Activated T-cell treated with anti-CD3 and anti-CD28 coated beads for 1 hour (primary cell): ENCODE data around the gene DENND6B.

ENCODE experiments used
- DNase-seq: peaks from one replicate; pipeline ENCODE4 v3.0.0-alpha.2; 2020; ENCODE audit warnings: low read depth

The DENND6B gene

DNA sequence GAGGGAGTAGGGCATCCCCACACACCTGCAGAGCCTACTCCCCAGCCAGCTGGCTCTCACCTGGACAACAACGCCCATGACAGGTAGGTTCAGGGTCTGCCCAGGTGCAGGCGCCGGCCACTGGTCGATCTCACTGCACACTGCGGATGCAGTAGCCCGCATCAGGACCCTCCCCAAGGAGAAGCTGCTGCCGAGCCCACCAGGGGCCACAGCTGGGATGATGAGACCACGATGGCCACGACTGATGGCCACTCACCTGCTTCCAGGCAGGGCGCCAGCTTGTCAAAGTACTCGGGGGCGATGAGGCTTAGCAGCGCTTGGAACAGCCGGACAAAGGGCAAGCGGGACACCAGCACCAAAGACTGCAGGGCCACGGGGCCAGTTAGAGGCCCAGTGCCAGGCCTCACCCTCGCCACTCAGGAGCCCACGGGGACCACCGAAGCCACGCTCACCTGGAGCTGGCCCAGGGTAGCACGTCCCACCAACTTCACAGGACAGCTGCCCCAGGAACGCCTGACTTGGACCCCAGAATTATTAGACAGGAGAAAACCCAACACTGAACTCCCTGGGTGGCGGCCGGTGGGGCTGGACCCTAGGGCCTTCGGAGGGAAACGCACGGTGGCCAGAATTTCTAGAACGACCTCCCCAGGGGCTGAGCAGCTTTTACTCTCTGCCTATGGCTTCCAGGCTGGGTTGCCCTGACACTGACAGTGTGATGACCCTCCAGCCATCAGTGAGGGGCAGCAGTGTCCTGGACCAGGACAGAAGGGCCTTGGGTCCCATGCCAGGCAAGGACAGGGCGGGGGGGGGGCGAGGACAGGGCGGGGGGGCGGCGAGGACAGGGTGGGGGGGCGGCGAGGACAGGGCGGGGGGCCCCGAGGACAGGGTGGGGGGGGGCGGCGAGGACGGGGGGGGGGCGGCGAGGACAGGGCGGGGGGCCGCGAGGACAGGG lies 10.4 kb downstream of the DENND6B start:
- no peak for DNase-seq

DNA sequence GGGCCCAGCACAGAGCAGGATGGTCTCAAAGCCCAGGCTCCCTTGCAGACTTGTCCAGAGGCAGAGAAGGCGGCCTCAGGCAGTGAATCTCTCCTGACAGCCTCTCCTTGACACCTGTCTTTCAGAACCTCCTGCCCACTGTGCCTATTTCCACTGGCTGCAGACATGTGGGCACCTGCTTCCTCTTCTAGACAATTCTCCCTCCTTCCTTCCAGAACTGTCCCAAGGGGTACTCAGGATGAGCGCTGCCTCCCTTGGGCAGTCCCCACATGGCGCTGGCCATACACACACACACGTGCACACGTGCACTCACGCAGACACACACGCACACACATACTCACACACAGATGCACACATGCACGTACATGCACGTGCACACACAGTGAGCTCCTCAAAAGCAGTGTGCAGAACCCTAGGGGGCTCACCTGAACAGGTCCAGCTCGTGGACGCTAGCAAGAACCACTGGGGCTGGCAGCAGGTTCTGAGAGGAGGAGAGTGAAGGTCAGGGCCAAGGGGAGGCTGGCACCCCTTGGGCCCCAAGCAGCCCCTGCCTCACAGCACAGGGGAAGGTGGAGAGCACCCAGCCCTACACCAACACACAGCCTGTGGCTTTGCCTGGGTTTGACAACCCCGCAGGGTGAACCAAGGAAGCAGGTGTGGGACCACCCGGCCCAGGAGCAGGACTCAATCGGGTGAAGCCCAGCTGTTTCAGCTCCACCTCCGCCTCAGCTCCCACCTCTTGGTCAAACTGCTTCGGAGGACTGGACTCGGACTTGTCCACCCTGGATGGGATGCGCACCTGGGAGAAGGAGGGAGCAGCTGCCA lies 11.3 kb downstream of the DENND6B start:
- no peak for DNase-seq

DNA sequence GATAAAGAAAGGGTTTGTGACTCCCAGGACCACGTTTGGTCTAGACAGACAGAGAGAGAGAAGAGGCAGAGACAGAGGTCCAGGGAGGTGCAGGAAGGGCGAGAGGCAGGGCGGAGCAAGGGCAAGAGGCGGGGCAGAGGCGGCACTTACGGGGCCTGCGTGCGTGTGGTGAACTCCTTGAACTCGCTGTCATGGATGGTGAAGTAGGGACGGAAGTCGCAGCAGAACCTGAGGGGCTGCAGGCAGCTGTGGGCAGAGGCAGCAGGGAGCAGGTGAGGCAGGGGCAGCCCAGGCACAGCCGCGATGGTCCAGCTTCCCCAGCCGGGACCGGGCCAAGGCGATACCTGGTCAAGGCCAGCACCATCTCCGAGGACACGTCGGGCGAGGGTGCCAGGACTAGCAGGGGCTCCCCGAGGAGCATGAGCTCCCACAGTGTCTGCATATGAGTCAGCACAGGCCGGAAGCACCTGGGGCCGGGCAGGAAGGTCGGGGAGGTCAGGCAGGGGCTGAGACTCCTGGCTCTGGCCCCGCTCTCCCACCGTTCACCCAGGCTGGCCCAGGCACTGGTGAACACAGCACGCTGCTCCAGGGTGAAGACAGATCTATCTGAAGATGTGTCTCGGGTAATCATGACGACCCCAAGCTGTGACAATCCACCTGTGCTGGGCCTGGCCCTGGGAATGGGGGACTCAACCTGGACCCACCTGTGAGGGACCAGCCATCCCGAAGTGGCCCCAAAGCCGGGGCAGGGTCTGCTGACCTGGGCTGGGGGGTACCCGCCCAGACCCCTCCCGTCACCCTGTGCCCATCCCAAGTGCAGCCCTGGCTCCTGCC lies 12.1 kb downstream of the DENND6B start:
- peak; percentile 64 for DNase-seq

DNA sequence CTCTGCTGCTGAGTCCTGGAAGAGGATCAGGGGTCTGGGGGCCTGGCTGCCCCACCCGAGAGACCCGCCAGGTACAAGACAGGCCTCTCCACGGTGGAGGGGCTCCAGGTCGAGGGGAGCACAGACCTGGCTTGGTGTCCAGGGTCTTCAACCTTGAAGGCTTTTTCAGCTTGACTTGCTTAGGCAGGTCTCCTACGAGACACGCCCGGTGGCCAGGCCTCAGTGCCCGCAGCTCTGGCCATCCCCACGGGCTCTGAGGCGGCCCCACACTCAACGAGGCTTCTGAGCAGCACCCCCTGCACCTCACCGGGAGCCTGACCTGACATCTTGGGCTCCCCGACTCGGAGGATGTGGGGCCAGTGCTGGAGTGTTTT lies 12.7 kb downstream of the DENND6B start:
- no peak for DNase-seq

- no peak for DNase-seq
Measured at GRCh38 chr22:50313600-50313999, 13.2 kb downstream of the DENND6B start.

DNA sequence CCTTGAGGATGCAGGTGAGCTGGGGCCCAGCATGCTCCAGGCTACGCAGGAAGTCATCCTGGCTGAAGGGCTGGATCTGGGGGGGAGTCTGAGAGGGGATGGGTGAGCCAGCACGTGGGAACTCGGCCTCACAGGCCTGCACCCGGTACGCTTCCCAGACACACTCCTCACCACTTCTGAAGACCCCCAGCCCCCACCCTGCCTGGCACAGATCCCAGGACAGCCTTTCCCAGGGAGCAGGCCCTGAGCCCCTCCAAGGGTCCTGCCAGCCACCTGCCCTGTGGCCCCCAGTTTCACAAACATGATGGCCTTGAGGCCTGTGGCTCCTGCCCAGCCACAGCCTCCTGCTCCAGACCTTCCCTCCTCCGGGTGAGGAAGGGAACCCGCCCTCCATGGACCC lies 13.8 kb downstream of the DENND6B start:
- no peak for DNase-seq

GRCh38 chr22:50312371-50312770 lies 14.4 kb downstream of the DENND6B start:
- no peak for DNase-seq

- no peak for DNase-seq
Measured at GRCh38 chr22:50311606-50312351, 15.0 kb downstream of the DENND6B start.

- DNase-seq, result no peak
Measured at GRCh38 chr22:50310949-50311444, 15.8 kb downstream of the DENND6B start.

DNA sequence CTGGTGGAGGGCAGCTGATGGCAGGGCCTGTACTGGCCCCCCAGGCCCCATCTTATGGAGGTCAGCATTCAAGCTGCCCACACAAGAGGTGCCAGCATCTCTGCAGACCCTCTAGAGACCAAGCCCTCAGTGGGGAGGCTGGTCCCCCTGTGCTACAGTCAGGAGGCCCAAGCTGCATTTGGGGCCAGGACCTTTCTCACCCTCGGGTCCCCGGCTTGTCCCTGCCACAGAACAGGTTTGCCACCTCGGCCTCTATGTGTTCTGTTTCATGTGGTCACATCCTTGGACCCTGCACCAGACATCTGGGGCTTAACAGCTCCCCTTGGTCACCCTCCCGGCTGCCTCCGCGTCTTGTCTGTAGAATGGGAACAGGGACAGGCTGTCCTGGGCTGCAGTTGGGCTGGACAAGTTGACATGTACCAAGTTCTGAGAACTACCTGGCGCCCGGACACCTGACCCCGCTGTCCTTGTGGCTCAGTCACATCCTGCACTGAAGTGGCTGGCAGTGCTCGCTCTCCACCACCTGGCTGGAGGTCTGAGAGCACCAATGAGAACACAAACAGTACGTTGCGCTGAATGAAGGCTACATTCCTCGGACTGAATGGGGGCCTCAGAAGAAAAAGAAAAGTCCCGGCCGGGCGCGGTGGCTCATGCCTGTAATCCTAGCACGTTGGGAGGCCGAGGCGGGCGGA lies 16.6 kb downstream of the DENND6B start:
- DNase-seq, result no peak

- DNase-seq, result no peak
Measured at GRCh38 chr22:50309601-50309991, 17.2 kb downstream of the DENND6B start.

DNA sequence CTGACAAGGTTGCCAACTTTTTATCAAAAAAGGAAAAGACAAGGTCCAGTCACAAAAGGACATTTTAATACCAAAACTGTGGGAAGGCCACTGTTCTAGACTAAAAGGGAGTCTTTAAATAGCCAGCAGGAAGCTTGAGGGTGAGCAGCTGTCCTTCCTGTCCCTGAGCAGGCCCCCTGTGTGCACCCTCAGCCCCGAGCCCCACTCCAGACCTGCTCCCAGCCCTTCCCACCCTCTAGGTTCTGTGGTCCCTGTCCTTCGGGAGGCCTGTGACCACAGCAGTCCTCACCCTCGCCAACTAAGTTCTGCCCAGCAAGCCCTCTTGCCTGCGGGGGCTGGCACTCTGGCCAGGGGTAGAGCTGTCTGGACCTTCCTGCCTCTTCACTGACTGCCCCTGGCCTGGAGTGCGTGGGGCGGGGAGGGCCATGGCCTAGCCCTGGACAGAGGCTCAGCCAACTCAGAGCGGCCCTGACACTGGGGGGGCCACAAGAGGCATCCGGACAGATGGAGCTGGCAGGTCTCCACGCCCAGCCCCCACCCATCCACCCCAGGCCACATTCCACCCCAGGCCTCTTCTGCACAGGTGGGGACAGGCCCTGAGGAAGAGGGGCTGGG lies 17.7 kb downstream of the DENND6B start:
- DNase-seq, result no peak

GRCh38 chr22:50308597-50308935 lies 18.2 kb downstream of the DENND6B start:
- no peak for DNase-seq

- no peak for DNase-seq
Measured at GRCh38 chr22:50307890-50308596, 18.8 kb downstream of the DENND6B start.

GRCh38 chr22:50306753-50307749 lies 19.8 kb downstream of the DENND6B start, which contains the start of gene PLXNB2:
Gene PLXNB2, minus strand, starts transcription at chr22:50307646. Its CDS starts 17,062 bp downstream, at chr22:50290584.
- DNase-seq, result no peak

- DNase-seq, result no peak
Measured at GRCh38 chr22:50305923-50306566, 20.8 kb downstream of the DENND6B start.

GRCh38 chr22:50305393-50305922 lies 21.4 kb downstream of the DENND6B start:
- no peak for DNase-seq
